Tibial nerve (tissue), 4 donors: ENCODE data around the gene ZNF362. TPM values are rescaled to one million over a fixed set of nuclear protein-coding genes. Genes with fewer than 3 reads are reported as not detected.
A peak's percentile ranks its signal among the peaks of the same experiment; 100 is the strongest.
"Not testable (repeated sequence)": the region's sequence is repeated elsewhere in the genome, so short reads cannot be mapped to it uniquely, and the experiment has no call there.

Experiments
- DNase-seq, 2 donors: peaks; one replicate each; pipeline ENCODE4 v3.0.0-alpha.2; 2019; ENCODE audit warnings: low spot score in 2 of 2
- H3K27ac ChIP-seq, 4 donors: fragments of 200-600 bp; sonication (generic) in 3 of 4; one replicate each; pipeline ENCODE4 v1.5.1; 2017 to 2019; ENCODE audit warnings: mild to moderate bottlenecking in 1 of 4
- H3K27me3 ChIP-seq, 2 donors: fragments of 200-600 bp; sonication (generic) in 1 of 2; one replicate each; pipeline versions ENCODE4 v1.5.1 to v1.6.0; 2017 to 2019
- H3K36me3 ChIP-seq, 3 donors: fragments of 200-600 bp; sonication (generic); one replicate each; pipeline ENCODE4 v1.5.1; 2018 to 2019
- H3K4me1 ChIP-seq, 4 donors: fragments of 200-600 bp; sonication (generic) in 3 of 4; one replicate each; pipeline ENCODE4 v1.5.1; 2017 to 2019
- H3K4me3 ChIP-seq, 4 donors: fragments of 200-600 bp; sonication (generic) in 3 of 4; one replicate each; pipeline ENCODE4 v1.5.1; 2017 to 2019; ENCODE audit warnings: mild to moderate bottlenecking in 1 of 4, moderate library complexity in 1 of 4
- H3K9me3 ChIP-seq, 4 donors: fragments of 200-600 bp; sonication (generic) in 3 of 4; one replicate each; pipeline ENCODE4 v1.5.1; 2017 to 2019
- EP300 ChIP-seq, 2 donors: sonication (generic); formaldehyde crosslinking; IDR thresholded peaks; one replicate each; pipeline ENCODE4 v1.6.1; 2017; ENCODE audit warnings: antibody characterized with exemption in 2 of 2, mild to moderate bottlenecking in 1 of 2
- POLR2A ChIP-seq, 2 donors: fragments of 450-650 bp; IDR thresholded peaks; one replicate each; pipeline ENCODE4 v1.6.1; 2017; ENCODE audit warnings: antibody characterized with exemption in 2 of 2, mild to moderate bottlenecking in 2 of 2, moderate library complexity in 2 of 2
- WGBS, 2 donors: methylation state at CpG; one replicate each; pipeline ENCODE4 v1.1.5; 2018; 5-methylcytosine and 5-hydroxymethylcytosine counted together
- total RNA-seq, 4 donors: library from RNA; depleted of rRNA; stranded (reverse); fragments of >200 nt; gene quantifications; one replicate each; pipeline ENCODE4 v1.1.0, GENCODE V29; 2016
- TF ChIP-seq, protein P1 (sequence below), 5 experiments: fragments of 200-600 bp in 3 of 5; fragments of 450-650 bp in 2 of 5; sonication (generic) in 3 of 5; IDR thresholded peaks; one replicate each; pipeline ENCODE4 v1.5.1; 2016 to 2019; ENCODE audit warnings: antibody characterized with exemption in 5 of 5, mild to moderate bottlenecking in 3 of 5, moderate library complexity in 2 of 5

Gene ZNF362
- total RNA-seq, 4 donors from 2014 or later: 14.7 to 21.8 (median 17.3) TPM

DNA sequence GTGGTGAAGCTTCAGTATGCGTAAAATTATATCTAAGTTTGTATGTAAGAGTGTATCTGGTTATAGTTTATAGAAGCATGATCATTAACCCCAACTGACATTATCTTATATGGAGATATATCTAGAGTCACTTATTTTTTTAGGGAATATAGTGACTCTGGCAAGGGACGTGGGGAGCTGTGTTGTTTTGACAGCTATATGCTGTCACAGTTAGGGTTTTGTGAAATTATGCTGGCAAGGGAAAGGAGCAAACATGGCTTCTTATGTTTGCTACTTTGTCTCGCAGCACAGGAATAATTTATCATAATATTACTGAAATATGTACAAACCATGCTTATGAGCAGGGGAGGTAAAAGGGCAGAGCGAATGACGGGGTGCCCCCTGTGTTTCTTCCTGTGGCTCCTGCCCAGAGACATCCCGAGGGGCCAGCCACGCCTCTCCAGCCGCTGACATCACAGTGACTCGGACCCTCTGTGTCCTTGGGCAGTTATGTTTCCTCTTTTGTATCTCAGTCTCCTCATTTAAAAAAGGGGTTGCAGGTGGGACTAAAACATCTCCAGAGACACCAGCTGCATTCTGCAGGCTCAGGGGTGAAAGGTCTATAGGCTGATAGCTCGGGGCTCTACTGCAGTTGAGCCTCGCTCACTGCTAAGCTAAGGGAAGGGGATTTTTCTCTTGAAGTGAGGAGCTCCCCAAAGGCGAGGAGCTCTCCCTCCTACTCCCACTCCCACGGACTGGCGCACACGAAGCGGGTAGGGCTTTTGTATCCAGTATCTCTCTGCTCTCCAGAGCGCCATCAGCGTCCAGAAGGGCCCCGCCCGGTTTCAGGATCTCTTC, 49.7 kb downstream of the ZNF362 start:
- H3K9me3 ChIP-seq: no peaks in the 10 kb centered on the region
- peak overlapping the region in 1 of 4 donors; percentile 3 for H3K27ac ChIP-seq
- no peak for DNase-seq
- H3K4me3 ChIP-seq: peak overlapping the region; percentile 18 to 49 (median 36)
- H3K27me3 ChIP-seq: no peaks in the 10 kb centered on the region
- no peaks in the 10 kb centered on the region for H3K36me3 ChIP-seq
- TF ChIP-seq POLR2A (IDR thresholded peaks at IDR 0.05) (no peak), EP300 (IDR thresholded peaks at IDR 0.05) (no peak)
- TF ChIP-seq, protein P1, sequence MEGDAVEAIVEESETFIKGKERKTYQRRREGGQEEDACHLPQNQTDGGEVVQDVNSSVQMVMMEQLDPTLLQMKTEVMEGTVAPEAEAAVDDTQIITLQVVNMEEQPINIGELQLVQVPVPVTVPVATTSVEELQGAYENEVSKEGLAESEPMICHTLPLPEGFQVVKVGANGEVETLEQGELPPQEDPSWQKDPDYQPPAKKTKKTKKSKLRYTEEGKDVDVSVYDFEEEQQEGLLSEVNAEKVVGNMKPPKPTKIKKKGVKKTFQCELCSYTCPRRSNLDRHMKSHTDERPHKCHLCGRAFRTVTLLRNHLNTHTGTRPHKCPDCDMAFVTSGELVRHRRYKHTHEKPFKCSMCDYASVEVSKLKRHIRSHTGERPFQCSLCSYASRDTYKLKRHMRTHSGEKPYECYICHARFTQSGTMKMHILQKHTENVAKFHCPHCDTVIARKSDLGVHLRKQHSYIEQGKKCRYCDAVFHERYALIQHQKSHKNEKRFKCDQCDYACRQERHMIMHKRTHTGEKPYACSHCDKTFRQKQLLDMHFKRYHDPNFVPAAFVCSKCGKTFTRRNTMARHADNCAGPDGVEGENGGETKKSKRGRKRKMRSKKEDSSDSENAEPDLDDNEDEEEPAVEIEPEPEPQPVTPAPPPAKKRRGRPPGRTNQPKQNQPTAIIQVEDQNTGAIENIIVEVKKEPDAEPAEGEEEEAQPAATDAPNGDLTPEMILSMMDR (IDR thresholded peaks at IDR 0.05): no peak
- peaks cover under 1 to 27% (median 13%) of the 10 kb centered on the region in 4 donors for H3K4me1 ChIP-seq
- 42 to 51% methylated on average over 19 to 20 of the region's 20 CpGs for WGBS, 2 donors

DNA sequence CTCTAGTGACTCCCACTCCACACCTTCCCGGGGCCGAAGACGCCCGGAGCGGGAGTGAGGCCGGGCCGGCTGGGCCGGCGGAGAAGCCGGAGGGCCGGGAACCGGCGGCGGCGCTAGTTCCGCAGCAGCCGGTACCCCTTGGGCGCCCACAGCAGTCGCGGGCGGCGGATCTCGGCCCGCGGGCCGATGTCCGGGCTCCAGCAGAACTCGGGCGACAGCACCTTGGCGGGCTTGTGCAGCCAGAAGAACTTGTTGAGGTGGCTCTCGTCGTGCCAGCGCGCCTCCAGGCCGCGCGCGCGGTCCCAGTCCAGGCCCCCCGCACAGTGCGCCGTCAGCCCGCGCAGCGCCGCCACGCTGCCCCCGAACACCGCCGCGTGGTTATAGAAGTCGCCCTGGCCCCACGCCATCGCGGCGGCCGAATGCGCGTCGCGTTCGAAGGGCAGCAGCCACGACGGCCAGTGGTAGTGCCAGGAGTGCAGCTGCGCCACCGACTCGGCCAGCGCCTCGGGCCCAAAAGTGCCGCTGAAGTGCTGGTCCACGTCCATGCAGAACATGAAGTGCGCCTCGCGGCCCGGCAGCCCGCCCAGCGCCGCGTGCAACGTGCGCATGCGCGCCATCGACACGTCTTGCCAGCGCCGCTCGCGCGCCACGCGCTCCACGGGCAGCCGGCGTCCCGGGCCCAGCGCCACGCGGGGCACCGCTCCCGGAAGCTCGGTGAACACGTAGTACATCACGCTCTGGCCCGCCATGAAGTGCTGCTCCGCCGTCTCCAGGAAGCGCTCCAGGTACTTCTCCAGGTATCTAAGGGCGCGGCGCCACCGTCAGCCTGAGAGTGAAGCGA, 50.6 kb downstream of the ZNF362 start:
- TF ChIP-seq, protein P1 (IDR thresholded peaks at IDR 0.05): no peak
- TF ChIP-seq EP300 (IDR thresholded peaks at IDR 0.05) (no peak), POLR2A (IDR thresholded peaks at IDR 0.05) (no peak)
- no peak for DNase-seq
- Histone ChIP-seq H3K27me3 (no peaks in the 10 kb centered on the region), H3K9me3 (no peaks in the 10 kb centered on the region), H3K4me3 (peak overlapping the region; percentile 18 to 49 (median 36)), H3K36me3 (no peaks in the 10 kb centered on the region), H3K4me1 (peaks cover 0 to 19% (median 5%) of the 10 kb centered on the region in 4 donors), H3K27ac (peak overlapping the region in 1 of 4 donors; percentile 3)
- WGBS, 2 donors: 24 to 29% methylated on average over 58 to 68 of the region's 113 CpGs

DNA sequence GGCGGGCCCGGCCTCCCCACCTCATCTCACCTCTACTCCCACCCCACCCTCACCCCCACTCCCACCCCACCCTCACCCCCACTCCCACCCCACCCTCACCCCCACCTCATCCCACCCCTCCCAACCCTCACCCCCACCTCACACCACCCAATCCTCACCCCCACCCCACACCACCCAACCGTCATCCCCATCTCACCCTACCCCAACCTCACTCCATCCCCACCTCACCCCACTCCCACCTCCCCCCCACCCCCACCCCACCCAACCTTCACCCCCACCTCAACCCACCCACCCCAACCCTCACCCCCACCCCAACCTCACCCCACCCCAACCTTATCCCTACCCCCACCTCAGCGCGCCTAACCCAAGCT, 51.2 kb downstream of the ZNF362 start:
- peaks cover 0 to 14% (median 4%) of the 10 kb centered on the region in 4 donors for H3K4me1 ChIP-seq
- H3K27me3 ChIP-seq: no peaks in the 10 kb centered on the region
- DNase-seq: no peak
- no peak overlapping the region for H3K27ac ChIP-seq
- H3K36me3 ChIP-seq: no peaks in the 10 kb centered on the region
- 94 to 95% methylated on average over 2 to 3 of the region's 5 CpGs for WGBS, 2 donors
- H3K4me3 ChIP-seq: no peak overlapping the region
- TF ChIP-seq POLR2A (IDR thresholded peaks at IDR 0.05): no peak
- no peak for TF ChIP-seq EP300 (IDR thresholded peaks at IDR 0.05)
- TF ChIP-seq, protein P1 (IDR thresholded peaks at IDR 0.05): no peak
- no peaks in the 10 kb centered on the region for H3K9me3 ChIP-seq

DNA sequence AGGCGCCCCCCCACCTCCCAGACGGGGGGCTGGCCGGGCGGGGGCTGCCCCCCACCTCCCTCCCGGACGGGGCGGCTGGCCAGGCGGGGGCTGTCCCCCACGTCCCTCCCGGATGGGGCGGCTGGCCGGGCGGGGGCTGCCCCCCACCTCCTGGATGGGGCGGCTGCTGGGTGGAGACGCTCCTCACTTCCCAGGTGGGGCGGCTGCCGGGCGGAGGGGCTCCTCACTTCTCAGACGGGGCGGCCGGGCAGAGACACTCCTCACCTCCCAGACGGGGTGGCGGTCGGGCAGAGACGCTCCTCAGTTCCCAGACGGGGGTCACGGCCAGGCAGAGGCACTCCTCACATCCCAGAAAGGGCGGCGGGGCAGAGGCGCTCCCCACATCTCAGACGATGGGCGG, 53.1 kb downstream of the ZNF362 start:
- not testable (repeated sequence) for DNase-seq, H3K27me3 ChIP-seq, H3K27ac ChIP-seq, H3K36me3 ChIP-seq, H3K9me3 ChIP-seq, H3K4me3 ChIP-seq
- H3K4me1 ChIP-seq: peaks cover 0 to 14% (median 4%) of the 10 kb centered on the region in 4 donors
- WGBS, 2 donors: 96 to 98% methylated on average over 17 to 19 of the region's 32 CpGs

DNA sequence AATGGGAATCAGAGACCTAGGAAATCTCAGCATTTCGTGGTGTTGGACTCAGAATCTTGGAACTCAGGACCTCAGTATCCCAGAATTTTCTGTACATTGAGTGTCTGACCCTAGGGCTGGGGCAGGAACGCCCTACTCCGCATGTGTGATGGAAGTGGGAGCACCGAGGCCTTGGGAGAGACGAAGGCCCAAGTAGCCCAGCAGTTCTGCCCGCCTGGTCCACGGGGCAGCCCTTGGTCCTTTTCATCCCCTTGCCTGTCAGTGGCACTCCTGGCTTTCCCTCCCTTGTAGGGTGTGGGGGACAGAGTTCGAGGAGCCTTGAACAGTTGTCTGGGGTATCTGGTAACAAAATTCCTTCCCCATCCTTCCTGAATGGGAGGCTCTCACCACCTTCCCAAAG, 54.4 kb downstream of the ZNF362 start:
- DNase-seq: no peak
- no peak overlapping the region for H3K27ac ChIP-seq
- WGBS, 2 donors: 82 to 87% methylated on average over 5 to 7 of the region's 8 CpGs
- TF ChIP-seq EP300 (IDR thresholded peaks at IDR 0.05) (no peak), POLR2A (IDR thresholded peaks at IDR 0.05) (no peak)
- TF ChIP-seq, protein P1 (IDR thresholded peaks at IDR 0.05): no peak
- H3K36me3 ChIP-seq: no peaks in the 10 kb centered on the region
- peaks cover 0 to 17% (median 4%) of the 10 kb centered on the region in 4 donors for H3K4me1 ChIP-seq
- H3K9me3 ChIP-seq: no peaks in the 10 kb centered on the region
- no peaks in the 10 kb centered on the region for H3K27me3 ChIP-seq
- H3K4me3 ChIP-seq: no peak overlapping the region
